Esophagus squamous epithelium (tissue), 4 donors: Measurements from ENCODE around the gene TBXAS1.

Experiments used
- CTCF ChIP-seq, 6 experiments: fragments of 450-650 bp in 4 of 6; fragments of 200-600 bp in 2 of 6; sonication (generic) in 2 of 6; IDR thresholded peaks; one replicate each; pipeline ENCODE4 v1.5.1; 2016 to 2019; ENCODE audit warnings: antibody characterized with exemption in 6 of 6, mild to moderate bottlenecking in 4 of 6, moderate library complexity in 4 of 6
- POLR2A ChIP-seq, 4 donors: fragments of 450-650 bp; IDR thresholded peaks; one replicate each; pipeline ENCODE4 v1.6.1; 2017; ENCODE audit warnings: antibody characterized with exemption in 4 of 4, mild to moderate bottlenecking in 4 of 4, moderate library complexity in 3 of 4

- no peak for TF ChIP-seq CTCF (IDR thresholded peaks at IDR 0.05)
- TF ChIP-seq POLR2A (IDR thresholded peaks at IDR 0.05) = no peak
Observed at GRCh38 chr7:140048138-140048537, 219.1 kb downstream of the TBXAS1 start.
